Astrocyte (in vitro differentiated cells and primary cell): ENCODE results near the gene CALCR.

Experiments
- EZH2 ChIP-seq: IDR thresholded peaks from 2 replicates; pipeline ENCODE4 v1.6.1; 2012; ENCODE audit warnings: mild to moderate bottlenecking, low read length, inconsistent platforms; ENCODE audit not compliant: insufficient read depth
- TF ChIP-seq, protein P1 (sequence below): IDR thresholded peaks from 2 replicates; pipeline ENCODE4 v1.5.1; 2011; ENCODE audit warnings: low read depth, mild to moderate bottlenecking, inconsistent platforms, low read length, moderate library complexity; ENCODE audit not compliant: insufficient read depth

GRCh38 chr7:93620057-93620456, 45.5 kb upstream of the CALCR start:
- TF ChIP-seq, protein P1, sequence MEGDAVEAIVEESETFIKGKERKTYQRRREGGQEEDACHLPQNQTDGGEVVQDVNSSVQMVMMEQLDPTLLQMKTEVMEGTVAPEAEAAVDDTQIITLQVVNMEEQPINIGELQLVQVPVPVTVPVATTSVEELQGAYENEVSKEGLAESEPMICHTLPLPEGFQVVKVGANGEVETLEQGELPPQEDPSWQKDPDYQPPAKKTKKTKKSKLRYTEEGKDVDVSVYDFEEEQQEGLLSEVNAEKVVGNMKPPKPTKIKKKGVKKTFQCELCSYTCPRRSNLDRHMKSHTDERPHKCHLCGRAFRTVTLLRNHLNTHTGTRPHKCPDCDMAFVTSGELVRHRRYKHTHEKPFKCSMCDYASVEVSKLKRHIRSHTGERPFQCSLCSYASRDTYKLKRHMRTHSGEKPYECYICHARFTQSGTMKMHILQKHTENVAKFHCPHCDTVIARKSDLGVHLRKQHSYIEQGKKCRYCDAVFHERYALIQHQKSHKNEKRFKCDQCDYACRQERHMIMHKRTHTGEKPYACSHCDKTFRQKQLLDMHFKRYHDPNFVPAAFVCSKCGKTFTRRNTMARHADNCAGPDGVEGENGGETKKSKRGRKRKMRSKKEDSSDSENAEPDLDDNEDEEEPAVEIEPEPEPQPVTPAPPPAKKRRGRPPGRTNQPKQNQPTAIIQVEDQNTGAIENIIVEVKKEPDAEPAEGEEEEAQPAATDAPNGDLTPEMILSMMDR, result no peak
- no peak for TF ChIP-seq EZH2
